Neuronal stem cell (in vitro differentiated cells): ENCODE data around the gene CCM2.

Experiments used
- DNase-seq: peaks from one replicate; pipeline ENCODE4 v3.0.0-alpha.2; 2013; ENCODE audit warnings: low spot score
- H2AFZ ChIP-seq: one replicate; pipeline ENCODE4 v1.6.1; 2013; ENCODE audit warnings: mild to moderate bottlenecking, low read length, inconsistent platforms
- H2AK5ac ChIP-seq: 2 replicates; pipeline ENCODE4 v1.6.1; 2013; ENCODE audit warnings: low read depth, mild to moderate bottlenecking, inconsistent platforms, low read length, moderate library complexity, mixed read lengths
- H2BK120ac ChIP-seq: 2 replicates; pipeline ENCODE4 v1.6.1; 2013; ENCODE audit warnings: low read depth, mild to moderate bottlenecking, inconsistent platforms, low read length, moderate library complexity, mixed read lengths
- H2BK12ac ChIP-seq: one replicate; pipeline ENCODE4 v1.6.1; 2013; ENCODE audit warnings: low read length, inconsistent platforms
- H2BK15ac ChIP-seq: 2 replicates; pipeline ENCODE4 v1.6.1; 2013; ENCODE audit warnings: mild to moderate bottlenecking, low read length, inconsistent platforms, mixed read lengths
- H2BK5ac ChIP-seq: one replicate; pipeline ENCODE4 v1.6.1; 2013; ENCODE audit warnings: inconsistent platforms, mild to moderate bottlenecking, low read length, moderate library complexity
- H3K14ac ChIP-seq: one replicate; pipeline ENCODE4 v1.6.1; 2013; ENCODE audit warnings: low read length, inconsistent platforms
- H3K18ac ChIP-seq: 2 replicates; pipeline ENCODE4 v1.6.1; 2013; ENCODE audit warnings: low read length, inconsistent platforms
- H3K23ac ChIP-seq: 2 replicates; pipeline ENCODE4 v1.6.1; 2013; ENCODE audit warnings: low read depth, mild to moderate bottlenecking, mixed read lengths, low read length, inconsistent platforms; ENCODE audit not compliant: poor library complexity
- H3K27ac ChIP-seq: replicated peaks from 3 replicates; pipeline ENCODE4 v1.5.1; 2013; ENCODE audit warnings: low read length, inconsistent platforms
- H3K27me3 ChIP-seq, 3 experiments: 2 replicates each; pipeline ENCODE4 v1.6.1; 2013; ENCODE audit warnings: low read length in 3 of 3, mild to moderate bottlenecking in 2 of 3, inconsistent platforms in 1 of 3, low read depth in 1 of 3, mixed read lengths in 1 of 3, moderate library complexity in 1 of 3; ENCODE audit not compliant: control insufficient read depth in 3 of 3, insufficient read depth in 3 of 3
- H3K36me3 ChIP-seq, 2 donors: replicated peaks in 1 of 2; 2 replicates each; pipeline ENCODE4 v1.6.1; 2013; ENCODE audit warnings: low read length in 2 of 2; ENCODE audit not compliant: control insufficient read depth in 2 of 2, insufficient read depth in 2 of 2
- H3K4ac ChIP-seq: 2 replicates; pipeline ENCODE4 v1.6.1; 2013; ENCODE audit warnings: inconsistent platforms, mild to moderate bottlenecking, low read length, moderate library complexity
- H3K4me1 ChIP-seq, 2 donors: 1 replicate in 1 of 2; 2 replicates in 1 of 2; pipeline ENCODE4 v1.6.1; 2013; ENCODE audit warnings: low read length in 2 of 2, low read depth in 1 of 2; ENCODE audit not compliant: control insufficient read depth in 2 of 2, insufficient read depth in 1 of 2
- H3K4me2 ChIP-seq: one replicate; pipeline ENCODE4 v1.6.1; 2013; ENCODE audit warnings: mild to moderate bottlenecking, low read length, inconsistent platforms; ENCODE audit not compliant: insufficient read depth, poor library complexity, severe bottlenecking
- H3K4me3 ChIP-seq, 2 donors: 2 replicates each; pipeline ENCODE4 v1.5.1; 2013; ENCODE audit warnings: low read length in 2 of 2, mild to moderate bottlenecking in 2 of 2, inconsistent platforms in 1 of 2, moderate library complexity in 1 of 2
- H3K79me1 ChIP-seq: one replicate; pipeline ENCODE4 v1.6.1; 2013; ENCODE audit warnings: low read depth, mild to moderate bottlenecking, inconsistent platforms, low read length, moderate library complexity
- H3K9ac ChIP-seq: one replicate; pipeline ENCODE4 v1.6.1; 2013; ENCODE audit warnings: mild to moderate bottlenecking, low read depth, low read length, inconsistent platforms; ENCODE audit not compliant: poor library complexity
- H3K9me3 ChIP-seq, 2 donors: replicated peaks in 1 of 2; 2 replicates each; pipeline versions ENCODE3 to v1.6.1; 2013; ENCODE audit warnings: low read length in 2 of 2, mild to moderate bottlenecking in 2 of 2, inconsistent platforms in 1 of 2, low read depth in 1 of 2, mixed read lengths in 1 of 2, moderate library complexity in 1 of 2; ENCODE audit not compliant: control insufficient read depth in 2 of 2, insufficient read depth in 1 of 2
- H4K8ac ChIP-seq: one replicate; pipeline ENCODE4 v1.6.1; 2013; ENCODE audit warnings: low read depth, mild to moderate bottlenecking, inconsistent platforms, low read length, moderate library complexity
- H4K91ac ChIP-seq: one replicate; pipeline ENCODE4 v1.6.1; 2013; ENCODE audit warnings: low read length, low read depth, mild to moderate bottlenecking, inconsistent platforms; ENCODE audit not compliant: poor library complexity
- WGBS, 2 donors: extraction: QIAGEN DNeasy Blood & Tissue Kit; methylation state at CpG; one replicate each; pipeline ENCODE4 v1.1.7; 2013; ENCODE audit warnings: missing lambda C conversion rate in 2 of 2, mixed read lengths in 1 of 2; ENCODE audit not compliant: insufficient read length in 2 of 2, insufficient replicate concordance in 1 of 2; ENCODE audit errors: extremely low coverage in 2 of 2; 5-methylcytosine and 5-hydroxymethylcytosine counted together

The CCM2 gene

DNA sequence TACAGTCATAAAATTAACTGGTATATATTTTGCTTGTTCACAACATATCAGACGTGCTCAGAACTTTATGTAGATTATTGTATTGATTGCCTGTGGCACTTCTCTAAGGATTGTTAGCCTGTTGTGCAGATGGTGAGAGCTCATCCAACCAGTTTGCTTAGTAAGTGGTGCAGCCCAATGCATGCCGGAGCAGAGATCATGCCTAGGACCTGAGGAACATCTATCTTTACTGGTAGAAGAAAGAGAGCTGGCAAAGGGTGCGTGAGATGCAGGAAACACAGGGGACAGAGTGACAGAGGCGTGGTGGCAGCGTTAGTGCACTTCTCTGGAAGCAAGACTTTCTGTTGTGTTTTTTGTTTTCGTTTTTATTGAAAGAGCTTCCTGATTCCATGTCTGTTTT lies 35.9 kb downstream of the CCM2 start:
- Histone ChIP-seq H2BK15ac (no peak overlapping the region), H2BK12ac (no peak overlapping the region), H3K14ac (no peak overlapping the region), H3K27ac (peak overlapping the region; percentile 6), H3K4ac (no peak overlapping the region), H3K9me3 (no peaks in the 10 kb centered on the region), H2BK120ac (no peak overlapping the region), H4K8ac (no peak overlapping the region), H2AK5ac (no peak overlapping the region), H3K18ac (no peak overlapping the region), H3K36me3 (peaks cover 7 to 27% of the 10 kb centered on the region in 2 donors), H2BK5ac (no peak overlapping the region), H3K27me3 (no peaks in the 10 kb centered on the region), H3K79me1 (peaks cover 9% of the 10 kb centered on the region), H2AFZ (no peak overlapping the region), H3K4me1 (peaks cover 0 to 15% of the 10 kb centered on the region in 2 donors), H4K91ac (no peak overlapping the region), H3K4me2 (no peak overlapping the region), H3K9ac (no peak overlapping the region), H3K23ac (no peak overlapping the region), H3K4me3 (no peak overlapping the region)
- no peak for DNase-seq
- WGBS, 2 donors, result no CpG with 5 or more reads among the region's 6 CpGs

DNA sequence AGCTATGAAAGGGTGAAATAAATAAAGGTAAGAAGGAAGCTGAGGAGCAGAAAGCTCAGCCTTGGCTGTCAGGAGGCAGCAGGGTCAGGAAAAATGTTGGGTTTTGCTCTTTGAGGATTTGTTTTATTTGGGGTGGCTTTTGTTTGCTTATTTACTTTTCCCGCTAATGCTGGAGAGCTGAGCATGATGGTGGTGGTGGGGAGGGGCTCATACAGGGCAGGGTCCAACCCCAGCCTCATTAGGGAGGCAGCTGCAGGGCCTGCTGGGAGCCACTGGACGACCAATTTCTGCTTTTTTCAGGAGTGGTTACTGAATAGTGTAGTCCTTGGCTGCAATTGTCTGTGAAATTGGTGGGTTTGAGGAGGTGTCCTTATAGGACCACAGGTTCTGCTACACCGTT lies 36.3 kb downstream of the CCM2 start:
- Histone ChIP-seq H3K18ac (no peak overlapping the region), H3K4me3 (no peak overlapping the region), H2BK120ac (no peak overlapping the region), H3K14ac (no peak overlapping the region), H3K79me1 (peaks cover 9% of the 10 kb centered on the region), H3K23ac (no peak overlapping the region), H4K8ac (no peak overlapping the region), H3K4me1 (peaks cover 0 to 15% of the 10 kb centered on the region in 2 donors), H3K9ac (no peak overlapping the region), H3K4ac (no peak overlapping the region), H4K91ac (no peak overlapping the region), H3K4me2 (no peak overlapping the region), H3K27me3 (no peaks in the 10 kb centered on the region), H3K36me3 (peaks cover 7 to 31% of the 10 kb centered on the region in 2 donors), H2BK15ac (no peak overlapping the region), H2AFZ (no peak overlapping the region), H3K9me3 (no peaks in the 10 kb centered on the region), H2BK12ac (no peak overlapping the region), H2AK5ac (no peak overlapping the region), H3K27ac (peak overlapping the region; percentile 28), H2BK5ac (no peak overlapping the region)
- no CpG with 5 or more reads among the region's 3 CpGs for WGBS, 2 donors
- DNase-seq, result no peak

DNA sequence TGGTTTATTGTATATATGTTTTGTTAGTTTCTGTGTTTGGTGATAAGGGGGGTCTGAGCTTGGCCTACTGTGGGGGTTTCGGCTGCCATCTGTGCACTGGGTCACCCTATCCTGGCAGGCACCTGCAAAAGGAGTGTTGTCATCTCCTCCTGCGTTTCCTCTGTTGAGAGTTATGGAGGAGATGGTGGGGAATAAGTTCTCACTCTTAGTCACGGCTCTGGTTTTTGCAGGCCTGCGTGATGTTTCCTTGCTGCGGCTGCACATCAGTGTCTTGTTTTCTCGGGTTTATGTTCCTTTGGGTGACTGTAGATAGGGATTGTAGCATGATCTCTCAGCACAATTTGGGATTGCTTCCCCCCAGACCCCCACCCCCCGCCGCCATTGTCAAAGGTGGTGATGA lies 36.8 kb downstream of the CCM2 start:
- no CpG with 5 or more reads among the region's 8 CpGs for WGBS, 2 donors
- no peak overlapping the region for H2BK120ac ChIP-seq
- no peak overlapping the region for H3K23ac ChIP-seq
- no peak overlapping the region for H3K4me3 ChIP-seq
- no peak overlapping the region for H2BK15ac ChIP-seq
- peaks cover 9% of the 10 kb centered on the region for H3K79me1 ChIP-seq
- no peaks in the 10 kb centered on the region for H3K27me3 ChIP-seq
- H2BK12ac ChIP-seq, result no peak overlapping the region
- H2AFZ ChIP-seq, result no peak overlapping the region
- no peak overlapping the region for H2AK5ac ChIP-seq
- H3K4ac ChIP-seq, result no peak overlapping the region
- no peak overlapping the region for H3K14ac ChIP-seq
- H4K8ac ChIP-seq, result no peak overlapping the region
- H4K91ac ChIP-seq, result no peak overlapping the region
- H3K27ac ChIP-seq, result peak overlapping the region; percentile 66
- H3K4me2 ChIP-seq, result no peak overlapping the region
- no peak for DNase-seq
- H3K4me1 ChIP-seq, result peaks cover 0 to 15% of the 10 kb centered on the region in 2 donors
- H3K36me3 ChIP-seq, result peaks cover 9 to 36% of the 10 kb centered on the region in 2 donors
- no peak overlapping the region for H3K9ac ChIP-seq
- peak overlapping the region; percentile 84 for H3K18ac ChIP-seq
- H2BK5ac ChIP-seq, result no peak overlapping the region
- H3K9me3 ChIP-seq, result no peaks in the 10 kb centered on the region

- Histone ChIP-seq H3K79me1 (peaks cover 9% of the 10 kb centered on the region), H2BK120ac (no peak overlapping the region), H2BK5ac (no peak overlapping the region), H3K18ac (no peak overlapping the region), H4K8ac (no peak overlapping the region), H3K4me1 (peaks cover 0 to 15% of the 10 kb centered on the region in 2 donors), H2AK5ac (no peak overlapping the region), H3K4ac (no peak overlapping the region), H3K14ac (no peak overlapping the region), H3K9me3 (no peaks in the 10 kb centered on the region), H3K9ac (no peak overlapping the region), H3K23ac (no peak overlapping the region), H3K4me3 (no peak overlapping the region), H3K36me3 (peaks cover 11 to 47% of the 10 kb centered on the region in 2 donors), H3K27ac (no peak overlapping the region), H2BK12ac (no peak overlapping the region), H4K91ac (no peak overlapping the region), H2BK15ac (no peak overlapping the region), H3K4me2 (no peak overlapping the region), H3K27me3 (no peaks in the 10 kb centered on the region), H2AFZ (no peak overlapping the region)
- DNase-seq, result no peak
- WGBS, 2 donors, result no CpG with 5 or more reads among the region's 5 CpGs
Measured at GRCh38 chr7:45037876-45038275, 37.9 kb downstream of the CCM2 start.
